Activated CD8-positive, alpha-beta T cell treated with anti-CD3 and anti-CD28 coated beads for 36 hours (primary cell): ENCODE measurements around the gene ATRNL1. TPM values are rescaled to one million over a fixed set of nuclear protein-coding genes. Genes with fewer than 3 reads are reported as not detected.

ENCODE experiments used
- ATAC-seq: fragments of 200-7000 bp; cut with Tn5 transposase; one replicate; pipeline ENCODE4 v1.10.0; 2021; ENCODE audit warnings: mild to moderate bottlenecking, moderate library complexity
- CTCF ChIA-PET: fragments of 350-600 bp; sonication (Branson Sonifier 250); formaldehyde crosslinking; loops from one replicate; lab custom pipeline; 2021; ENCODE audit warnings: antibody characterized with exemption; lab: Charles Lee
- POLR2A ChIA-PET: fragments of 350-600 bp; sonication (Branson Sonifier 250); formaldehyde crosslinking; loops from one replicate; lab custom pipeline; 2021; ENCODE audit warnings: antibody characterized with exemption; lab: Charles Lee
- DNase-seq: peaks from one replicate; pipeline ENCODE4 v3.0.0-alpha.2; 2020
- H3K27ac Mint-ChIP-seq: one replicate; pipeline ENCODE4 v1.8.0; 2021; ENCODE audit warnings: mild to moderate bottlenecking, mixed read lengths
- H3K27me3 Mint-ChIP-seq: one replicate; pipeline ENCODE4 v1.8.0; 2021; ENCODE audit warnings: mixed read lengths
- H3K36me3 Mint-ChIP-seq: one replicate; pipeline ENCODE4 v1.8.0; 2021; ENCODE audit warnings: low read depth, mixed read lengths
- H3K4me1 Mint-ChIP-seq: one replicate; pipeline ENCODE4 v1.8.0; 2021; ENCODE audit warnings: low read depth, mixed read lengths
- H3K4me3 Mint-ChIP-seq: one replicate; pipeline ENCODE4 v1.8.0; 2021; ENCODE audit warnings: mild to moderate bottlenecking, moderate library complexity, mixed read lengths
- H3K9me3 Mint-ChIP-seq: one replicate; pipeline ENCODE4 v1.8.0; 2021; ENCODE audit warnings: mixed read lengths
- intact Hi-C: fragments of 100-400 bp; cut with micrococcal nuclease; formaldehyde crosslinking; loops from one replicate; pipeline ENCODE4 v1.10.0; 2022
- total RNA-seq, 2 experiments: library from RNA; stranded (reverse); gene quantifications; one replicate each; pipeline ENCODE4 v1.2.3, GENCODE V29; 2021
- TF ChIP-seq, protein P1 (sequence below): fragments of 200-600 bp; IDR thresholded peaks from one replicate; pipeline ENCODE4 v1.8.0; 2022; ENCODE audit warnings: antibody characterized with exemption, mild to moderate bottlenecking

ATRNL1 gene
- total RNA-seq, 2 experiments from 2014 or later, result not detected

DNA sequence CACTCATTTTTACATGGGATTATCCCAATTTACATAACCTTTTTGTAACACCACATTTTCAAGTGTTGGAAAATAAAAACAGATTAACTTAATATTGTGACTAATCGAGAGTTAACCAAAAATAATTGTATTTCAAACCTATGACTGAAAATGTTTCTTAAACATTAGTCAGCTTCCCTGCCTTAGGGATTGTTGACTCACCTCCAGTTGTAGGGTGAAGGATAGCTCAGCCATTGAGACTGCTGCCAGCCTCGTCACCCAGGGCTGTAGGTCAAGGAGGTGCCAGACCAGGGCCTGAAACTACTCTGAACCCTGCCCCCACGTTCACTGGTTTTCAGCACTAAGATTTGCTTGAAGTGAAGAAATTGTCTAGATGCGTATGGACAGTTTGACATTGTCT is 828.6 kb downstream of the ATRNL1 start:
- ATAC-seq, result no peak
- Mint-ChIP-seq H3K36me3 (no peaks in the 10 kb centered on the region), H3K27ac (no peak overlapping the region)

DNA sequence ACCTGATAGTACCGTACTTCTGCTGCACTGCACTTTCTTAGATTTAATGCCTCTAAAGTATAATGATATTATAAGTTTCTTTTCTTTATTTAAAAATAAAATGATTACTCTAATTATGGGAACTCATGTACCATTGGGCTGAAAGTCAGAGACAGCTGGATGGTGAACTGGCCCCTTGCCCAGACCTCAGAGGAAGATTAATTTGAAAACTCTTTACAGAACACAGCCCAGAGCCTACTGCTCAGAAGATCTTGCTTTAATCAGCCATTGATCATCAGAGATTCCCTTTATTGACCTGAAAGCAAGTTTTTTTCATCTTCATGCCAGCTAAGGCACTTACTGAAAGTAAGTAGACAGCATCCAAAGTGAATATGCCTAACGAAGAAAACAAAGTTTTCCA is 838.1 kb downstream of the ATRNL1 start:
- peaks cover 2% of the 10 kb centered on the region for H3K9me3 Mint-ChIP-seq

More for the DNA sequence above, 828.6 kb downstream of the ATRNL1 start:
- TF ChIP-seq, protein P1, sequence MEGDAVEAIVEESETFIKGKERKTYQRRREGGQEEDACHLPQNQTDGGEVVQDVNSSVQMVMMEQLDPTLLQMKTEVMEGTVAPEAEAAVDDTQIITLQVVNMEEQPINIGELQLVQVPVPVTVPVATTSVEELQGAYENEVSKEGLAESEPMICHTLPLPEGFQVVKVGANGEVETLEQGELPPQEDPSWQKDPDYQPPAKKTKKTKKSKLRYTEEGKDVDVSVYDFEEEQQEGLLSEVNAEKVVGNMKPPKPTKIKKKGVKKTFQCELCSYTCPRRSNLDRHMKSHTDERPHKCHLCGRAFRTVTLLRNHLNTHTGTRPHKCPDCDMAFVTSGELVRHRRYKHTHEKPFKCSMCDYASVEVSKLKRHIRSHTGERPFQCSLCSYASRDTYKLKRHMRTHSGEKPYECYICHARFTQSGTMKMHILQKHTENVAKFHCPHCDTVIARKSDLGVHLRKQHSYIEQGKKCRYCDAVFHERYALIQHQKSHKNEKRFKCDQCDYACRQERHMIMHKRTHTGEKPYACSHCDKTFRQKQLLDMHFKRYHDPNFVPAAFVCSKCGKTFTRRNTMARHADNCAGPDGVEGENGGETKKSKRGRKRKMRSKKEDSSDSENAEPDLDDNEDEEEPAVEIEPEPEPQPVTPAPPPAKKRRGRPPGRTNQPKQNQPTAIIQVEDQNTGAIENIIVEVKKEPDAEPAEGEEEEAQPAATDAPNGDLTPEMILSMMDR, result no peak
- no peak for DNase-seq
- ChIA-PET CTCF (no interaction called here), POLR2A (no interaction called here)
- H3K9me3 Mint-ChIP-seq, result peaks cover 10% of the 10 kb centered on the region
- H3K4me3 Mint-ChIP-seq, result no peak overlapping the region
- no peaks in the 10 kb centered on the region for H3K4me1 Mint-ChIP-seq
- intact Hi-C loops, result no loop called here
- no peaks in the 10 kb centered on the region for H3K27me3 Mint-ChIP-seq

DNA sequence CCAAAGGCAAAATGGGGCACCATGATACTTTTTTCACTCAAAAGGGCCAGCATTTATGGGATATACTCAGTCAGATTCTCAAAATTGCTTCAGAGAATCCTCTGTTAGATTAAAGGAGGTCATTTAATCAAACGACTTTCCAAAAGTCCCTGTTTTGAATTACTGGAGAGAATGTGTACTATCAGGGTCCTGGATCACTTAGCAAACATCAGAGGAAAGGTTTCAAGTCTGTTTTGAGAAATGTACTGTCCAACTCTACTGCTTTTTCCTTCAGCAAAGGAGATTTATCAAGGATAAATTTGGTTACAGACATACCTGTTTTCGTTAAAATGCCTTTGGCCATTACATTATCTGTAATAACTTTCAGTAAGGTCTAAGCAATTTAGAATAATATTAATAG is 838.9 kb downstream of the ATRNL1 start:
- Mint-ChIP-seq H3K27ac (no peak overlapping the region), H3K4me1 (no peaks in the 10 kb centered on the region), H3K36me3 (no peaks in the 10 kb centered on the region), H3K9me3 (peaks cover 2% of the 10 kb centered on the region), H3K27me3 (no peaks in the 10 kb centered on the region), H3K4me3 (no peak overlapping the region)
- POLR2A ChIA-PET, result interaction anchor here (0.8 kb wide), 1 partner anchor 56 kb away, joined by 3 read pairs; no protein-coding TSS in a partner anchor
- intact Hi-C loops, result no loop called here
- ATAC-seq (no peak), DNase-seq (no peak)
- CTCF ChIA-PET, result no interaction called here
- TF ChIP-seq, protein P1, result no peak

More for the DNA sequence above, 838.1 kb downstream of the ATRNL1 start:
- CTCF ChIA-PET, result no interaction called here
- intact Hi-C loops, result no loop called here
- POLR2A ChIA-PET, result no interaction called here
- TF ChIP-seq, protein P1, result no peak
- Mint-ChIP-seq H3K27ac (no peak overlapping the region), H3K4me1 (no peaks in the 10 kb centered on the region), H3K27me3 (no peaks in the 10 kb centered on the region), H3K36me3 (no peaks in the 10 kb centered on the region), H3K4me3 (no peak overlapping the region)
- no peak for ATAC-seq
- DNase-seq, result no peak

DNA sequence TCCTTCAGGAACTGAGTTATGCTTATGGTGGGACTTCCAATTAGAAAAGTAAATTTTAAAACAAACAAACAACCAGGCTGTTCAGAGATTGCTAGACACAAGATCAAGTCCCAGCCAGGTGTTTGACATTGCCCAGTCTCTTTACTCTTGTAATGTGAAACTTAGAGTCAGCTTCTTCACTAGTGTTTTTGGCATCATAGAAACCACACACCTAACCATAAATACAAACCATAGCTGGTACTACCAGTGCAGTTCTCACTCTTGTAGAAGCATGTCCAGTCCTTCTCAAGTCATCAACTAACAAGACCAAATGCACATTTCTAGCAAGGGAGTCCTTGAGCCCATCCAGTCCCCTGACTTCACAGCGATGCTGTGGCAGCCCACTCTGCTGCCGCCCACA is 839.9 kb downstream of the ATRNL1 start:
- Mint-ChIP-seq H3K27ac (no peak overlapping the region), H3K4me1 (no peaks in the 10 kb centered on the region), H3K9me3 (peaks cover 2% of the 10 kb centered on the region), H3K36me3 (no peaks in the 10 kb centered on the region), H3K4me3 (no peak overlapping the region), H3K27me3 (no peaks in the 10 kb centered on the region)
- DNase-seq (no peak), ATAC-seq (no peak)
- ChIA-PET POLR2A (interaction anchor here (0.8 kb wide), 1 partner anchor 57 kb away, joined by 3 read pairs; no protein-coding TSS in a partner anchor), CTCF (no interaction called here)
- TF ChIP-seq, protein P1, result no peak
- intact Hi-C loops, result no loop called here

DNA sequence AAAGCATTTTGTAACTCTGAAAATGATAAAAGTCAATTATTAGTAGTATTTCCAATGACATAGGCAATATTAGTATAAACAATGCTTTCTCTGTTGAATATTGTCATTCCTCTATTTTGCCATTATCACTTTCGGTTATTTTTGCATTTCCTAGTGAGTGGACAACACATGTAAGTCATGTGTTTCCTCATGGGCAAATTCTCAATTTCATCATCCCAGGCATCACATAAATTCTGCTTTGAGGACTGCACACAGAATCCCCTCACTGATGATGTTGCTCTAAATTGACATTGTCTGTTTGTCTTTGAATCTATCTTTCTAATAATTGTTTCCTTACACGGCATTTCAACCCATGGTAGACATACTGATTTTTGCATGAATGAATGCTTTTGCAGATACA is 842.6 kb downstream of the ATRNL1 start:
- Mint-ChIP-seq H3K9me3 (peaks cover 9% of the 10 kb centered on the region), H3K27me3 (no peaks in the 10 kb centered on the region), H3K4me1 (no peaks in the 10 kb centered on the region), H3K27ac (no peak overlapping the region), H3K36me3 (no peaks in the 10 kb centered on the region), H3K4me3 (no peak overlapping the region)
- DNase-seq (no peak), ATAC-seq (no peak)
- intact Hi-C loops, result no loop called here
- CTCF ChIA-PET, result no interaction called here
- TF ChIP-seq, protein P1, result no peak
- POLR2A ChIA-PET, result no interaction called here
